Stimulated activated naive CD4-positive, alpha-beta T cell treated with Interleukin-2 at 50 U/mL for 16 hours (primary cell): ENCODE data around the gene ANO7.
"Not testable (repeated sequence)": the region's sequence is repeated elsewhere in the genome, so short reads cannot be mapped to it uniquely, and the experiment has no call there.

Experiments used
- DNase-seq: peaks from one replicate; lab custom pipeline; 2025; lab: John Stamatoyannopoulos, UW

ANO7 gene

GRCh38 chr2:241191081-241191480 lies 2.6 kb downstream of the ANO7 start:
- no peak for DNase-seq

- DNase-seq = no peak
Measured at GRCh38 chr2:241193271-241193670, 4.8 kb downstream of the ANO7 start.

- no peak for DNase-seq
Measured at GRCh38 chr2:241194811-241195210, 6.3 kb downstream of the ANO7 start.

- no peak for DNase-seq
Measured at GRCh38 chr2:241195506-241196130, 7.1 kb downstream of the ANO7 start.

- DNase-seq = not testable (repeated sequence)
Measured at GRCh38 chr2:241197246-241197645, 8.8 kb downstream of the ANO7 start.

GRCh38 chr2:241197947-241198346 lies 9.5 kb downstream of the ANO7 start:
- no peak for DNase-seq

- no peak for DNase-seq
Measured at GRCh38 chr2:241198381-241199279, 10.2 kb downstream of the ANO7 start.

GRCh38 chr2:241199286-241199685 lies 10.8 kb downstream of the ANO7 start:
- no peak for DNase-seq

- DNase-seq = no peak
Measured at GRCh38 chr2:241199897-241200821, 11.7 kb downstream of the ANO7 start.

GRCh38 chr2:241200822-241201395 lies 12.4 kb downstream of the ANO7 start:
- no peak for DNase-seq

- DNase-seq = no peak
Measured at GRCh38 chr2:241201445-241202267, 13.2 kb downstream of the ANO7 start.

GRCh38 chr2:241202268-241202585 lies 13.8 kb downstream of the ANO7 start:
- no peak for DNase-seq

GRCh38 chr2:241202681-241203080 lies 14.2 kb downstream of the ANO7 start:
- DNase-seq = no peak

GRCh38 chr2:241203218-241204009 lies 14.9 kb downstream of the ANO7 start:
- no peak for DNase-seq

- no peak for DNase-seq
Measured at GRCh38 chr2:241204010-241204384, 15.5 kb downstream of the ANO7 start.

- no peak for DNase-seq
Measured at GRCh38 chr2:241204490-241204889, 16.0 kb downstream of the ANO7 start.

- DNase-seq = no peak
Measured at GRCh38 chr2:241205086-241205485, 16.6 kb downstream of the ANO7 start.

- no peak for DNase-seq
Measured at GRCh38 chr2:241207151-241207550, 18.7 kb downstream of the ANO7 start.

GRCh38 chr2:241207641-241208040 lies 19.2 kb downstream of the ANO7 start:
- DNase-seq = no peak

- no peak for DNase-seq
Measured at GRCh38 chr2:241208058-241208457, 19.6 kb downstream of the ANO7 start.

GRCh38 chr2:241209271-241209670 lies 20.8 kb downstream of the ANO7 start:
- DNase-seq = no peak
